GM21515 (cell line): ENCODE data around the gene RNFT2.

Source experiments
- ATAC-seq: cut with Tn5 transposase; IDR thresholded peaks from one replicate; pipeline ENCODE4 v1.9.1; 2021; ENCODE audit not compliant: unreplicated experiment

Gene RNFT2

DNA sequence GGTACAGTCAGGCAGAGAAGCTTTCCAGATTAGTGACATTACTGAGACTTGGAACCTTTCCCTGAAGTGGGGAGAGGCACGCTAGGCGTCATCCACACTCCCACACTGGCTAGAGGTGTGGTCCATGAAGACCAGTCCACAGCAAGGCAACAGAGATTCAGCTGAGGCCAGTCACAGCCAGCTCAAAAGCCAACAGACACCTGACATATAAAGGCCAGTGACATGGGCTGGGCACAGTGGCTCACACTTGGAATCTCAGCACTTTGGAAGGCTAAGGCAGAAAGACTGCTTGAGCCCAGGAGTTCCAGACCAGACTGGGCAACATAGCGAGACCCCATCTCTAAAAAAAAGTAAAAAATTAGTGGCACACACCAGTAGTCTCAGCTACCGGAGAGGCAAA lies 132.2 kb downstream of the RNFT2 start:
- no peak for ATAC-seq

DNA sequence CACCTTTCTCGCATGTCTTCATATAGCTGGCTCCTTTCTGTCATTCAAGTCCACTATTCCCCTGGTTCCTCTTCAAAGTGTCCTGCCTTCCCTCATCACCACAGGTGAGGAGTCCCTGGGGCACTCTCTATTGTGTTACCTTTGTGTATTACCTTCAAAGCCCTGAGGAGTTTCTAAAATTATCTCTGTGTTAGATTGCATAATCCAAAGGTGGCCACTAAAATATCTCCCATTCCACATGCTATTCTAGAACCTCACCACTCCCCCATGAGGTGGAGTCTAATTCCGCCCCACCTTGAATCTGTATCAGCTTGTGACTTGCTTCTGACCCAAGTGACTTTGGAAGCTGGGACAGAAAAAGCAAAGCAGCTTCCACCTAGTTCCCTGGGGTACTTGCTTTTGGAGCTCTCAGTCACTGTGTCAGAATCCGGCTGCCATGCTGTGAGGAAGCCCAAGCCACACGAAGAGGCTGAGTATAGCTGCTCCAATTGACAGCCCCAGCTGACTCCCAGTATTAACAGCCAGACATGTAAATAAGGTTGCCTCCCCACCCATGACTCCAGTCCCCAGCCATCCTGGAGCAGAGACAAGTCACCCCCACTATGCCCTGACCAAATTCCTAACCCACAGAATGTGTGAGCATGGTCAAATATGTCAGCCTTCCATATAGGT lies 136.3 kb downstream of the RNFT2 start:
- no peak for ATAC-seq

GRCh38 chr12:116876151-116876869 lies 138.2 kb downstream of the RNFT2 start:
- no peak for ATAC-seq

GRCh38 chr12:116878567-116879508 lies 140.7 kb downstream of the RNFT2 start:
- no peak for ATAC-seq

DNA sequence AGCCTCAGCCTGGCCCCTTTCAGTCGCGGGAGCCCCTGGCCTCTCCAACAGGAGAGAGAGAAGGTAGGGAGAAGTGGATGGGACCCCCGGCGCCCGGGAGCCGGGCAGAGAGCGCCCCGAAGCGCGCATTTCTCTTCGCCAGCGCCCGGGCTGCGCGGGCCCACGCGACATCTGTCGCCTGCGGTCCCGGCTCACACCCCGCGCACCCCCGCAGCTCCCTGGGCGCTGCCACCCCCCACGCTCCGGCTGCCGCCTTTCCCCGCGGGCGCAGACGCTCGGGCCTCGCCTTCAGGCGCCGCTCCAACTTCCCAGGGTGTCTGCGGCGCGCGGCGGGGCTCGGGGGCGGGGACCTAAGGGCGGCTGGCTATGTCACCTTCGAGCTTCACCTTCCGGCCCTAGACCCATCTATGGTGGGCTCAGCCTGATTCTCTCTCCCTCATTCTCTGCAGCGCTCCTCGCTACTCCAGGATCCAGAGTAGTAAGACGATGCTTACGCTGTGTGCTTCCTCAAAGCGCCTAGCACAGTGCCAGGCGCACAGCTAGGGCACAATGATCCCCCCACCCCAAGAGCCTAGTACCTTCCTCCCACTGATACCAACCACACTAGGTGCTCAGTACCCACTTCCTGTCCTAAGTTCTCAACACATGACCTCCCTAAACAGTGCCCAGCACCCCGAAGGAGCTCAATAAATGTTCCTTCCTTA lies 141.5 kb downstream of the RNFT2 start:
- no peak for ATAC-seq

GRCh38 chr12:116880213-116880816 lies 142.2 kb downstream of the RNFT2 start:
- ATAC-seq = no peak

GRCh38 chr12:116880817-116881324 lies 142.8 kb downstream of the RNFT2 start:
- peak; percentile 77 for ATAC-seq

DNA sequence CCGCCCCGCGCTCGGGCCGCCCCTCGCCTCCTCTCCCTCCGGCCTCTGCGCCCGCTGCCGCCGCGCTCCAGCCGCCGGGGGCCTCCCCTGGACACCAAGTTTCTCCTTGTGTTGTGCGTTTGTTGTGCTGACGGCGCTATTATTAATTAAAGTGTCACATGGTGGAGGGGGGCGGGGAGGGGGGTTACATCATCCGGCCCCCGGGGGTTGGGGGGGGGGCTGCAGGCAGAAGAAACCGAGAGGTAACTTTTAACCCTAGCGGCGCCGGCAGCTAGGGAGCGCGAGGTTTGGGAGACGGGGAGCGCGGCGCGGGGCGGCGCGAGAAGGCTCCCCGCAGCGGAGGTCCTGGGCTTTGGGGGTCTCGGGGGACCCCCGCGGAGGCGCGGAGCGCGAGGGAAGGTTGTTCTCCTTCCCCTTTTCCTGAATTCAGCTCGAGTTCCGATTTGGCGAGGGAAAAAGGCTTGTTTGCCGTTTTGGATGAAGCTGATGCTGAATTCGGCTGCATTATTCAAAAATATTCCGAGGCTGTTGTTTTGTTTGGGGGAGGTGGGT lies 143.3 kb downstream of the RNFT2 start, which contains the start of gene HRK:
TSS of gene HRK (minus strand) at position 117 of the 552 bp plus-strand sequence. CDS start 134 bp downstream, outside the sequence.
- no peak for ATAC-seq

- ATAC-seq = no peak
These were observed 143.9 kb downstream of the RNFT2 start for GRCh38 chr12:116881877-116882507.

GRCh38 chr12:116882742-116883141 lies 144.6 kb downstream of the RNFT2 start:
- ATAC-seq = no peak

DNA sequence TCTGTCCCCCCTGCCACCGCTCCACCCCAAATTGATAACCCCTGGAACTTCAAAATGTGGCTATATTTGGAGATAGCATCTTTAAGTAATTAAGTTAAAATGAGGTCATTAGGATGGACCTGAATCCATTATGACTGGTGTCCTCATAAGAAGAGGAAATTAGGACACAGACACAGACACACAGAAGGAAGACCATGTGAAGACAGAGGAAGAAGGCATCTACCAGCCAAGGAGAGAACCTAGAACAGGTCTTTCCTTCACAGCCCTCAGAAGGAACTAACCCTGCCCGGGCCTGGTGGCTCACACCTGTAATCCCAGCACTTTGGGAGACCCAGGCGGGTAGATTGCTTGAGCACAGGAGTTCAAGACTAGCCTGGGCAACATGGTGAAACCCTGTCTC lies 146.8 kb downstream of the RNFT2 start:
- ATAC-seq = no peak

- ATAC-seq = no peak
These were observed 147.4 kb downstream of the RNFT2 start for GRCh38 chr12:116885491-116885890.

- no peak for ATAC-seq
These were observed 149.1 kb downstream of the RNFT2 start for GRCh38 chr12:116887244-116887643.

- ATAC-seq = no peak
These were observed 149.8 kb downstream of the RNFT2 start for GRCh38 chr12:116887897-116888296.

DNA sequence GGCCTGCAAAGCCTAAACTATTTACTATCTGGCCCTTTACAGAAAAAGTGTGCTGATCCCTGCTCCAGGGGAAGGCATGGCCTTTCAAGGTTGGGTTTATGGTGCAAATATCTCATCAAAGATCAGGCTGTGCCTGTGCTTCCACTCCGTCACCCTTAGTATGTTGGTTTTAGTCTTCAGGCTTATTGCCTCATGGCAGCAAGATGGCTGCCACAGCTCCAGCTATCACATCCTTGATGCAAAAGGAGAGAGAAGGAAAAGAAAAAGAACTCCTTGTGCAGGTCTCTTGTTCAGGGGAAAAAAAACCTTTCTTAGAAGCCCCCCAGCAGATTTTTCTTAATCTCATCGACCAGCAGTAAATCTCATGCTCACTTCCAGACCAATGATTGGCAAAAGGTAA lies 152.2 kb downstream of the RNFT2 start:
- ATAC-seq = no peak

- no peak for ATAC-seq
These were observed 152.9 kb downstream of the RNFT2 start for GRCh38 chr12:116891019-116891418.

- no peak for ATAC-seq
These were observed 154.4 kb downstream of the RNFT2 start for GRCh38 chr12:116892349-116893140.

DNA sequence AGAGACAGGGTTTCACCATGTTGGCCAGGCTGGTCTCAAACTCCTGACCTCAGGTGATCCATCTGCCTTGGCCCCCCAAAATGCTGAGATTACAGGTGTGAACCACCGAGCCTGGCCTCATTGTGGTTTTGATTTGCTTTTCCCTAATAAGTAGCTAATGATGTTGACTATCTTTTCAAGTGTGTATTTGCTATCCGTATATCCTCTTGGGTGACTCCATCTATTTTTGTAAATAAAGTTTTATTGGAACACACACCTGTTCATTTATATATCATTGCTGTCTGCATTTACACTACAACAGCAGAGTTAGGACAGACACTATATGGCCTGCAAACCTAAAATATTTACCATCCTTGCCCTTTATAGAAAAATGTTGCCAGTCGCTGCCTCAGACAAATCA lies 156.8 kb downstream of the RNFT2 start:
- ATAC-seq = no peak
